ENCODE data around the gene LRFN2.

GRCh38 chr6:40390144-40390800, 196.9 kb downstream of the LRFN2 start:
- TF ChIP-seq CTCF (optimal IDR thresholded peaks at IDR 0.05 in 1 of 3, IDR thresholded peaks at IDR 0.05 in 1 of 3, conservative IDR thresholded peaks at IDR 0.05 in 1 of 3; ENCODE audit: extremely low read depth in 1 of 3, insufficient read depth in 2 of 3, low read length in 3 of 3), result no peak
- no peak for TF ChIP-seq EZH2 (IDR thresholded peaks at IDR 0.05; ENCODE audit: low read length)
